Measurements from ENCODE around the gene PLSCR4.

PLSCR4 gene

GRCh38 chr3:146170591-146170990, 80.3 kb downstream of the PLSCR4 start:
- Mint-ChIP-seq H3K9me3 (no peaks in the 10 kb centered on the region), H3K4me3 (no peak overlapping the region), H3K27me3 (peaks cover 0 to 5% of the 10 kb centered on the region in 2 donors), H3K36me3 (ENCODE audit: insufficient read depth) (no peaks in the 10 kb centered on the region), H3K27ac (no peak overlapping the region), H3K4me1 (ENCODE audit: low read depth in 2 of 2) (no peaks in the 10 kb centered on the region)
- no peak for DNase-seq
- ATAC-seq (replicated peaks): no peak

- ATAC-seq (replicated peaks) (no peak), DNase-seq (no peak)
- no peaks in the 10 kb centered on the region for H3K36me3 Mint-ChIP-seq (ENCODE audit: insufficient read depth)
- no peak overlapping the region for H3K4me3 Mint-ChIP-seq
- H3K27ac Mint-ChIP-seq: no peak overlapping the region
- H3K27me3 Mint-ChIP-seq: peaks cover 0 to 5% of the 10 kb centered on the region in 2 donors
- no peaks in the 10 kb centered on the region for H3K9me3 Mint-ChIP-seq
- H3K4me1 Mint-ChIP-seq (ENCODE audit: low read depth in 2 of 2): no peaks in the 10 kb centered on the region
These were observed 81.0 kb downstream of the PLSCR4 start for GRCh38 chr3:146169891-146170290.

GRCh38 chr3:146166826-146167225, 84.1 kb downstream of the PLSCR4 start:
- H3K27me3 Mint-ChIP-seq: peaks cover 19 to 22% of the 10 kb centered on the region in 2 donors
- no peak overlapping the region for H3K27ac Mint-ChIP-seq
- no peak overlapping the region for H3K4me3 Mint-ChIP-seq
- peaks cover 0 to 3% of the 10 kb centered on the region in 2 donors for H3K9me3 Mint-ChIP-seq
- DNase-seq: no peak
- no peak for ATAC-seq (replicated peaks)
- no peaks in the 10 kb centered on the region for H3K4me1 Mint-ChIP-seq (ENCODE audit: low read depth in 2 of 2)
- no peaks in the 10 kb centered on the region for H3K36me3 Mint-ChIP-seq (ENCODE audit: insufficient read depth)

- DNase-seq: no peak
- H3K4me3 Mint-ChIP-seq: no peak overlapping the region
- peaks cover 0 to 3% of the 10 kb centered on the region in 2 donors for H3K9me3 Mint-ChIP-seq
- H3K36me3 Mint-ChIP-seq (ENCODE audit: insufficient read depth): no peaks in the 10 kb centered on the region
- H3K4me1 Mint-ChIP-seq (ENCODE audit: low read depth in 2 of 2): no peaks in the 10 kb centered on the region
- no peak for ATAC-seq (replicated peaks)
- peaks cover 23 to 26% of the 10 kb centered on the region in 2 donors for H3K27me3 Mint-ChIP-seq
- H3K27ac Mint-ChIP-seq: no peak overlapping the region
These were observed 84.5 kb downstream of the PLSCR4 start for GRCh38 chr3:146166415-146166821.

GRCh38 chr3:146165877-146166276, 85.0 kb downstream of the PLSCR4 start:
- H3K4me3 Mint-ChIP-seq: no peak overlapping the region
- H3K27ac Mint-ChIP-seq: no peak overlapping the region
- peaks cover 23 to 26% of the 10 kb centered on the region in 2 donors for H3K27me3 Mint-ChIP-seq
- peaks cover 0 to 3% of the 10 kb centered on the region in 2 donors for H3K9me3 Mint-ChIP-seq
- DNase-seq: no peak
- no peaks in the 10 kb centered on the region for H3K36me3 Mint-ChIP-seq (ENCODE audit: insufficient read depth)
- ATAC-seq (replicated peaks): no peak
- no peaks in the 10 kb centered on the region for H3K4me1 Mint-ChIP-seq (ENCODE audit: low read depth in 2 of 2)

- ATAC-seq (replicated peaks): no peak
- no peak for DNase-seq
- Mint-ChIP-seq H3K4me1 (ENCODE audit: low read depth in 2 of 2) (peaks cover 0 to 2% of the 10 kb centered on the region in 2 donors), H3K4me3 (no peak overlapping the region), H3K9me3 (peaks cover 0 to 3% of the 10 kb centered on the region in 2 donors), H3K27ac (no peak overlapping the region), H3K36me3 (ENCODE audit: insufficient read depth) (no peaks in the 10 kb centered on the region), H3K27me3 (peaks cover 26 to 29% of the 10 kb centered on the region in 2 donors)
These were observed 85.7 kb downstream of the PLSCR4 start for GRCh38 chr3:146164971-146165769.

- H3K36me3 Mint-ChIP-seq (ENCODE audit: insufficient read depth): no peaks in the 10 kb centered on the region
- H3K27me3 Mint-ChIP-seq: peaks cover 32 to 35% of the 10 kb centered on the region in 2 donors
- H3K27ac Mint-ChIP-seq: no peak overlapping the region
- H3K4me1 Mint-ChIP-seq (ENCODE audit: low read depth in 2 of 2): peaks cover 0 to 6% of the 10 kb centered on the region in 2 donors
- ATAC-seq (replicated peaks) (no peak), DNase-seq (no peak)
- no peak overlapping the region for H3K4me3 Mint-ChIP-seq
- peaks cover 0 to 3% of the 10 kb centered on the region in 2 donors for H3K9me3 Mint-ChIP-seq
These were observed 86.4 kb downstream of the PLSCR4 start for GRCh38 chr3:146164506-146164905.

- ATAC-seq (replicated peaks) (no peak), DNase-seq (no peak)
- H3K36me3 Mint-ChIP-seq (ENCODE audit: insufficient read depth): no peaks in the 10 kb centered on the region
- peaks cover 33 to 40% of the 10 kb centered on the region in 2 donors for H3K27me3 Mint-ChIP-seq
- H3K27ac Mint-ChIP-seq: no peak overlapping the region
- no peak overlapping the region for H3K4me3 Mint-ChIP-seq
- peaks cover 0 to 3% of the 10 kb centered on the region in 2 donors for H3K9me3 Mint-ChIP-seq
- H3K4me1 Mint-ChIP-seq (ENCODE audit: low read depth in 2 of 2): peaks cover 0 to 6% of the 10 kb centered on the region in 2 donors
These were observed 86.8 kb downstream of the PLSCR4 start for GRCh38 chr3:146164071-146164470.

GRCh38 chr3:146163584-146163983, 87.3 kb downstream of the PLSCR4 start:
- Mint-ChIP-seq H3K9me3 (peaks cover 0 to 3% of the 10 kb centered on the region in 2 donors), H3K4me3 (no peak overlapping the region), H3K27me3 (peaks cover 33 to 44% of the 10 kb centered on the region in 2 donors), H3K27ac (no peak overlapping the region), H3K36me3 (ENCODE audit: insufficient read depth) (no peaks in the 10 kb centered on the region), H3K4me1 (ENCODE audit: low read depth in 2 of 2) (peaks cover 0 to 6% of the 10 kb centered on the region in 2 donors)
- DNase-seq: no peak
- ATAC-seq (replicated peaks): no peak

GRCh38 chr3:146162561-146162960, 88.3 kb downstream of the PLSCR4 start:
- peaks cover 0 to 6% of the 10 kb centered on the region in 2 donors for H3K4me1 Mint-ChIP-seq (ENCODE audit: low read depth in 2 of 2)
- H3K9me3 Mint-ChIP-seq: peaks cover 0 to 3% of the 10 kb centered on the region in 2 donors
- no peak overlapping the region for H3K27ac Mint-ChIP-seq
- peaks cover 33 to 44% of the 10 kb centered on the region in 2 donors for H3K27me3 Mint-ChIP-seq
- no peaks in the 10 kb centered on the region for H3K36me3 Mint-ChIP-seq (ENCODE audit: insufficient read depth)
- H3K4me3 Mint-ChIP-seq: no peak overlapping the region
- DNase-seq (no peak), ATAC-seq (replicated peaks) (no peak)

GRCh38 chr3:146161663-146162002, 89.3 kb downstream of the PLSCR4 start:
- Mint-ChIP-seq H3K9me3 (peaks cover 0 to 3% of the 10 kb centered on the region in 2 donors), H3K4me1 (ENCODE audit: low read depth in 2 of 2) (peaks cover 0 to 6% of the 10 kb centered on the region in 2 donors), H3K36me3 (ENCODE audit: insufficient read depth) (no peaks in the 10 kb centered on the region), H3K27ac (no peak overlapping the region), H3K27me3 (peaks cover 33 to 44% of the 10 kb centered on the region in 2 donors), H3K4me3 (no peak overlapping the region)
- DNase-seq (no peak), ATAC-seq (replicated peaks) (no peak)

GRCh38 chr3:146160964-146161662, 89.8 kb downstream of the PLSCR4 start, which contains the start of gene PLOD2:
Gene PLOD2, minus strand, starts transcription at chr3:146161184. Its CDS starts 195 bp downstream, at chr3:146160989.
- ATAC-seq (replicated peaks) (peak; percentile 10), DNase-seq (no peak)
- no peak within 1 kb of the TSS for H3K27ac Mint-ChIP-seq
- H3K4me1 Mint-ChIP-seq (ENCODE audit: low read depth in 2 of 2): peaks cover 0 to 6% of the 10 kb centered on the region in 2 donors
- H3K27me3 Mint-ChIP-seq: peaks cover 33 to 44% of the 10 kb centered on the region in 2 donors
- H3K36me3 Mint-ChIP-seq (ENCODE audit: insufficient read depth): no peaks in the 10 kb centered on the region
- peak within 1 kb of the TSS; percentile 21 to 61 for H3K4me3 Mint-ChIP-seq
- peaks cover 0 to 3% of the 10 kb centered on the region in 2 donors for H3K9me3 Mint-ChIP-seq

GRCh38 chr3:146160321-146160963, 90.5 kb downstream of the PLSCR4 start:
- Mint-ChIP-seq H3K36me3 (ENCODE audit: insufficient read depth) (no peaks in the 10 kb centered on the region), H3K4me3 (peak overlapping the region; percentile 21 to 61), H3K27ac (no peak overlapping the region), H3K4me1 (ENCODE audit: low read depth in 2 of 2) (peaks cover 0 to 6% of the 10 kb centered on the region in 2 donors), H3K27me3 (peaks cover 33 to 44% of the 10 kb centered on the region in 2 donors), H3K9me3 (peaks cover 0 to 3% of the 10 kb centered on the region in 2 donors)
- ATAC-seq (replicated peaks) (no peak), DNase-seq (no peak)
